DND-41 (cell line): ENCODE data around the gene TEC.

ENCODE experiments used
- ATAC-seq: fragments of 200-7000 bp; cut with Tn5 transposase; 3 replicates; pipeline ENCODE4 v1.9.1; 2021; ENCODE audit warnings: low read depth; ENCODE audit not compliant: insufficient read depth
- DNase-seq: peaks from one replicate; pipeline ENCODE4 v3.0.0-alpha.2; 2020
- H2AFZ ChIP-seq: 2 replicates; pipeline ENCODE4 v1.6.0; 2012; ENCODE audit warnings: low read depth, low read length
- H3K27ac ChIP-seq: 2 replicates; pipeline ENCODE4 v1.5.1; 2012; ENCODE audit warnings: low read length, inconsistent platforms
- H3K27me3 ChIP-seq: fragments of 200-600 bp; sonication (generic); 2 replicates; pipeline ENCODE4 v1.6.0; 2012; ENCODE audit warnings: low read length, mild to moderate bottlenecking, inconsistent platforms; ENCODE audit not compliant: insufficient read depth, poor library complexity
- H3K36me3 ChIP-seq: 2 replicates; pipeline ENCODE4 v1.5.1; 2012; ENCODE audit warnings: low read length, inconsistent platforms; ENCODE audit not compliant: insufficient read depth
- H3K4me1 ChIP-seq: 2 replicates; pipeline ENCODE4 v1.5.1; 2012; ENCODE audit warnings: mild to moderate bottlenecking, low read length; ENCODE audit not compliant: insufficient read depth
- H3K4me2 ChIP-seq: 2 replicates; pipeline ENCODE4 v1.6.0; 2012; ENCODE audit warnings: mild to moderate bottlenecking, moderate library complexity, low read length, inconsistent platforms; ENCODE audit not compliant: insufficient read depth
- H3K4me3 ChIP-seq, 2 experiments: fragments of 200-600 bp in 1 of 2; shearing (Covaris generic) in 1 of 2; 2 replicates each; pipeline ENCODE4 v1.5.1; 2012 to 2016; ENCODE audit warnings: inconsistent platforms in 2 of 2, low read length in 2 of 2, mild to moderate bottlenecking in 2 of 2, low read depth in 1 of 2, moderate library complexity in 1 of 2
- H3K79me2 ChIP-seq: 2 replicates; pipeline ENCODE4 v1.6.0; 2012; ENCODE audit warnings: low read length, inconsistent platforms; ENCODE audit not compliant: insufficient read depth
- H3K9ac ChIP-seq: 2 replicates; pipeline ENCODE4 v1.6.0; 2012; ENCODE audit warnings: low read depth, mild to moderate bottlenecking, inconsistent platforms, low read length, moderate library complexity
- H3K9me3 ChIP-seq: 2 replicates; pipeline ENCODE4 v1.5.1; 2012; ENCODE audit warnings: low read length, moderate library complexity, mild to moderate bottlenecking, inconsistent platforms; ENCODE audit not compliant: insufficient read depth, severe bottlenecking
- H4K20me1 ChIP-seq: 2 replicates; pipeline ENCODE4 v1.6.0; 2012; ENCODE audit warnings: low read length; ENCODE audit not compliant: insufficient read depth
- CTCF ChIP-seq: IDR thresholded peaks from 2 replicates; pipeline ENCODE4 v1.5.1; 2012; ENCODE audit warnings: borderline replicate concordance, low read length, moderate library complexity, mild to moderate bottlenecking; ENCODE audit not compliant: poor library complexity, severe bottlenecking; ENCODE audit errors: extremely low read depth
- EZH2 ChIP-seq: IDR thresholded peaks from 3 replicates; pipeline ENCODE4 v1.6.1; 2012; ENCODE audit warnings: borderline replicate concordance, low read depth, mild to moderate bottlenecking, moderate library complexity, low read length, inconsistent platforms; ENCODE audit not compliant: severe bottlenecking

The TEC gene

GRCh38 chr4:48119646-48120045 lies 150.0 kb downstream of the TEC start:
- H3K4me3 ChIP-seq = no peak overlapping the region
- H3K36me3 ChIP-seq = no peaks in the 10 kb centered on the region
- no peaks in the 10 kb centered on the region for H3K9me3 ChIP-seq
- TF ChIP-seq EZH2 = no peak
- H3K9ac ChIP-seq = no peak overlapping the region
- H3K27me3 ChIP-seq = no peaks in the 10 kb centered on the region
- no peak overlapping the region for H2AFZ ChIP-seq
- no peak overlapping the region for H3K27ac ChIP-seq
- H4K20me1 ChIP-seq = no peaks in the 10 kb centered on the region
- DNase-seq (no peak), ATAC-seq (no peak)
- H3K4me2 ChIP-seq = no peak overlapping the region
- no peaks in the 10 kb centered on the region for H3K79me2 ChIP-seq
- H3K4me1 ChIP-seq = no peaks in the 10 kb centered on the region

- Histone ChIP-seq H4K20me1 (no peaks in the 10 kb centered on the region), H2AFZ (no peak overlapping the region), H3K4me1 (no peaks in the 10 kb centered on the region), H3K36me3 (no peaks in the 10 kb centered on the region), H3K4me3 (no peak overlapping the region), H3K4me2 (no peak overlapping the region), H3K27ac (no peak overlapping the region), H3K27me3 (no peaks in the 10 kb centered on the region), H3K9ac (no peak overlapping the region), H3K9me3 (no peaks in the 10 kb centered on the region), H3K79me2 (no peaks in the 10 kb centered on the region)
- no peak for TF ChIP-seq CTCF
- no peak for TF ChIP-seq EZH2
- ATAC-seq (no peak), DNase-seq (no peak)
Measured at GRCh38 chr4:48118081-48118480, 151.6 kb downstream of the TEC start.

GRCh38 chr4:48116582-48116981 lies 153.1 kb downstream of the TEC start:
- no peak for ATAC-seq
- Histone ChIP-seq H3K4me1 (no peaks in the 10 kb centered on the region), H3K36me3 (no peaks in the 10 kb centered on the region), H3K9ac (no peak overlapping the region), H3K4me3 (no peak overlapping the region), H4K20me1 (no peaks in the 10 kb centered on the region), H3K79me2 (no peaks in the 10 kb centered on the region), H3K9me3 (no peaks in the 10 kb centered on the region), H3K4me2 (no peak overlapping the region), H3K27ac (no peak overlapping the region), H2AFZ (no peak overlapping the region), H3K27me3 (no peaks in the 10 kb centered on the region)
- TF ChIP-seq CTCF = no peak
- DNase-seq = no peak

- no peak overlapping the region for H3K27ac ChIP-seq
- ATAC-seq (no peak), DNase-seq (no peak)
- H3K4me1 ChIP-seq = no peaks in the 10 kb centered on the region
- no peak overlapping the region for H2AFZ ChIP-seq
- no peak for TF ChIP-seq CTCF
- TF ChIP-seq EZH2 = no peak
- no peaks in the 10 kb centered on the region for H3K9me3 ChIP-seq
- no peaks in the 10 kb centered on the region for H3K27me3 ChIP-seq
- H3K36me3 ChIP-seq = no peaks in the 10 kb centered on the region
- H4K20me1 ChIP-seq = no peaks in the 10 kb centered on the region
- no peak overlapping the region for H3K4me3 ChIP-seq
- no peak overlapping the region for H3K9ac ChIP-seq
- no peak overlapping the region for H3K4me2 ChIP-seq
- H3K79me2 ChIP-seq = no peaks in the 10 kb centered on the region
Measured at GRCh38 chr4:48114412-48114811, 155.2 kb downstream of the TEC start.
